HG02759 (cell line): Measurements from ENCODE around the gene SLC16A1.
"Not testable (repeated sequence)": the region's sequence is repeated elsewhere in the genome, so short reads cannot be mapped to it uniquely, and the experiment has no call there.

Source experiments
- ATAC-seq: cut with Tn5 transposase; IDR thresholded peaks from one replicate; pipeline ENCODE4 v1.9.1; 2021; ENCODE audit warnings: mild to moderate bottlenecking, moderate library complexity; ENCODE audit not compliant: unreplicated experiment

The SLC16A1 gene

GRCh38 chr1:112888630-112889029 lies 67.4 kb downstream of the SLC16A1 start:
- no peak for ATAC-seq

DNA sequence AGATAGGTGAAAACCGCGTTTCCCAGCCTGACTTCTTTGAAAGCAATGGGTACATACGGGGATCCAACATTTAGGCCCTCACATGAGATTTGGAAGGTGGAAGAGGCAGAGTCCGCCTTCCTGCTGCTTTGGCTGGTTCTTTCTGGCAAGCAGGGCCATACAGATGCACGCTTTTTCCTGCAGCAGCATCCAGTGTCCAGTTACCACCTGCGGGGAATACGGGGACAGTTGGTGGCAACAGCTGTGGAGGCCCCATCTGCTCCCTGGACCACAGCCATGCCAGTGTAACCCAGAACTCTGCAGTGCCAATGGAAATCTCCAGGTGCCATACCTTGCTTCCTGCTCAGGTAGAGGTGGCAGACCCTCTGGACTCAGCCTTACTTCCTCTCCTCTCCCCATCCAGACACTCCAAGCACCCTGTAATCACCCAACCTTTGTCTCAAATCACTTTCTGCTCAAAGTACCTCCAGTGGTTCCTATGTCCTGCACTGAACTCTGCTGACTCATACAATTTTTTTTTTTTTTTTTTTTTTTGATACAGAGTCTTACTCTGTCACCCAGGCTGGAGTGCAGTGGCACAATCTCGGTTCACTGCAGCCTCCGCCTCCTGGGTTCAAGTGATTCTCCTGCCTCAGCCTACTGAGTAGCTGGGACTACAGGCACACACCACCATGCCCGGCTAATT lies 68.3 kb downstream of the SLC16A1 start:
- ATAC-seq: no peak

- not testable (repeated sequence) for ATAC-seq
Observed at GRCh38 chr1:112884996-112885395, 71.0 kb downstream of the SLC16A1 start.

- no peak for ATAC-seq
Observed at GRCh38 chr1:112882271-112882744, 73.7 kb downstream of the SLC16A1 start.

GRCh38 chr1:112881742-112882127 lies 74.3 kb downstream of the SLC16A1 start:
- ATAC-seq: no peak

DNA sequence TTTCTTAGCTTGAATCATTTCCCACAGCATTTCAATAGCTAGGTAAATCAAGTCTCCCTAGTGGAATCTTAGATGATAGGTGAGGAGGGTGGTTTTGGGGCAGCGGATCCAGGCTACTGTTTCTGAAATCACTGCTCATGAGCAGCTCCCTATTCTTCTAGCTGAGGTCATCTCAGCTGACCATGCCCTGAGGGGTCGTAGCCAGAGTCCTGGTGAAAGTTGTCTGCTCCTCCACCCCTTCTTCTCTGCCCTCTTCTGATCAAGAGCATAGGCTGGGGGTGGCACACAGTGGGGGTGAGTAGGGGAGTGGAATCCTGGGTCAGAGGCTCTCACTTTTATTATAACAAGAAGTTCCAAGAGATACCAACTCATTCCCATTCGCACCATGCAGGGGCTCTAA lies 76.2 kb downstream of the SLC16A1 start:
- ATAC-seq: no peak

DNA sequence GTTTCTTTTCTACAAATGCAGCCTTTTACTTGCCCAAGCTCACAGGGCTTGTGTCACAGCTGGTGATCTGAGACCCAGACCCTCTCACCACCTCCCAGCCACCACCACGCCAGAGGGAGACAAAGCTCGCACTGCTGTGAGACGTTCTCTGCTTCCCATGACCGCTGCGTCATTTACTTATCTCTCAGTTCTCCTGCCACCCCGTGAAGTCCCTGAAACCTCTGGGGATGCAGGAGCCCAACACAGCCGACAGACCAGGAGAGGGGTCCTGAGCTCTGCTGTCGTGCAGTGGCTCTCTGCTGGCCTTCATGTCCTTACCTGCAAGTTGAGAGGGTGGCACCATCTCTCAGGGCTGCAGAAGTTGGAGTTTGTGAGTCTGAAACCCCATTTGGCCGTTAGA lies 77.7 kb downstream of the SLC16A1 start:
- ATAC-seq: no peak

GRCh38 chr1:112877750-112878149 lies 78.2 kb downstream of the SLC16A1 start:
- ATAC-seq: no peak

DNA sequence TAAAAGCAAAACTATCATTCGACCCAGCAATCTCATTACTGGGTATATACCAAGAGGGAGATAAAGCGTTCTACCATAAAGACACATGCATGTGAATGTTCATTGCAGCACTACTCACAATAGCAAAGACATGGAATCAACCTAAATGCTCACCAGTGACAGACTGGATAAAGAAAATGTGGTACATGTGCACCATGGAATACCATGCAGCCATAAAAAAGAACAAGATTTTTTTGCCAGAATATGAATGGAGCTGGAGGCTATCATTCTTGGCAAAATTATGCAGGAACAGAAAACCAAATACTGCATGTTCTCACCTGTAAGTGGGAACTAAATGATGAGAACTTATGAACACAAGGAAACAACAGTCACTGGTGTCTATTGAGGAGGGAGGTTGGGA lies 79.7 kb downstream of the SLC16A1 start:
- no peak for ATAC-seq

DNA sequence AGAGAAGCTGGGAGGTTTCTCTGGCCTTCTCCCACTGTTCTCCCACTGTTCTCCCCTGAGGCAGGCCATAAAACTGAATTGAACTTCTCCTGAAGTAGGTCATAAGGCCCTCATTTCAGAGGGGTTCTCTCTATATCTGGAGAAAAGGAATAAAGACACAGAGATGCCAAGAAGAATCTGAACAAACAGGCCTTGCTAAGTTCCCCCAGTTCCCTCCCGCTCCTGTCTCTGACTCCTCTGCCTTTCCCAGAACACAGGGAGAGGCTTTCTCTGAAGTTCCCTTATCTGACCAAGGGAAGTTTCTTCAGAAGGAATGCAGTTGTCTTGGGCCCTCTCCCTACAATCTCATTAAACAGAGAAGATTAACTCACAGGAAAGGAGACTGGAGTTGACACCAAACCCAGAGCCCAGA lies 83.4 kb downstream of the SLC16A1 start:
- no peak for ATAC-seq

GRCh38 chr1:112870887-112871646 lies 84.9 kb downstream of the SLC16A1 start:
- no peak for ATAC-seq

DNA sequence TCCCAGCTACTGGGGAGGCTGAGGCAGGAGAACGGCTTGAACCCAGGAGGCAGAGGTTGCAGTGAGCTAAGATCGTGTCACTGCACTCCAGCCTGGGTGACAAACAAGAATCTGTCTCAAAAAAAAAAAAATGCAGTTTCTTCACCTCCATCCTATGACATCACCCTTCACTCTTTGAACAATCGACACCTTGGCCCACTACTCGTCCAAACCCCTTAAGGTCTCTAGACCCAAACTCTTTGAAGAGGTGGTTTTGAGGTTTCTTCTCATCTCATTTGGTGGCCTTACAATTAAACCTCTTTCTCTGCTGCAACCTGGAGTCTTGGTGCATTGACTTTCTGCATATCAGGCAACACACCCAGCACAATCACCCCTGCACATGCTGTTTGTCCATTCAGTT lies 86.1 kb downstream of the SLC16A1 start:
- no peak for ATAC-seq

DNA sequence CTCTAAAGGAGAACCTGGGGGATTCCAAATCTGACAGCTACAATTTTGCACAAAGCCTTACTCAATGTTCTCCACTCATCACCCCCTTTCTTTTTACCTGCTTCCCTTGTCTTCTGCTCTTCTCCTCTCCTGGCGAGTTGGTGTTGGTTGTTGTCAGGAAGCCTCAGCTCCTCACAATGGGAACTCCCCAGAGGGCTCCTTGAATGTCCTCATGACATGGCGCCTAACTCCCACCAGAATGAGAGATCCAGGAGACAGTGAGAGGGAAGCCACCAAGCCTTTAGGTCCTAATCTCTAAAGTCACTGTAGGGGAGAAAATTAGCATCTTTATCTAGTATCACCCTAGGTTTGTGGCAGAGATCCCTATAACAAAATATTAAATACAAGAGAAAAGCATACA lies 87.8 kb downstream of the SLC16A1 start:
- no peak for ATAC-seq

GRCh38 chr1:112866981-112867380 lies 89.0 kb downstream of the SLC16A1 start:
- ATAC-seq: no peak

- no peak for ATAC-seq
Observed at GRCh38 chr1:112866151-112866550, 89.8 kb downstream of the SLC16A1 start.

DNA sequence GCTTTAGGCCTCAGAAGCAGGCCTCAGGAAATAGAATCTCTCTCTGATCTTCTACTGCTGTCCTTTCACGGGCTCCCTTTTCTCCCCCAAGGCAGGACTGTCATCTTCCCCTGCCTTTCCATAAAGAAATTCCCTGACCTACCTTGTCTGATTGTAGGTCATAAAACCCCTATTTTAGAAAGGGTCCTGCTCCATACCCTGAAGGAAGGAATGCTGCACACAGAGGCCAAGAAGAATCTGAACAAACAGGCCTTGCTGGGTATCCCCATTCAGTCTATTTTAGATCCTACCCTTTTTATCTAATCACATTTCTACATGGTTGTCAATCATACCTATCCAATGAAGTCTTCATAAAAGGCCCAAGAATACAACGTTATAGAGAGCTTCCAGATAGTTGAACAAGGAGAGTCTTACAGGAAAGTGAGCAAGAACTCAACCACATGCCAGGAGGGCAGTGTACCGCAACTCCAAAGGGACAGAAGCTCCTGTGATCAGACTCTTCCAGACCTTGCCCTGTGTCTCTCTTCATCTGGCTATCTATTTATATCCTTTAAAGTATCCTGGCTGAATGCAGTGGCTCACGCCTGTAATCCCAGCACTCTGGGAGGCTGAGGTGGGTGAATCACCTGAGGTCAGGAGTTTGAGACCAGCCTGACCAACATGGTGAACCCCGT lies 93.1 kb downstream of the SLC16A1 start:
- ATAC-seq: no peak
